K562 (cell line): ENCODE data around the gene RNF121. TPM values are rescaled to one million over a fixed set of nuclear protein-coding genes. Genes with fewer than 3 reads are reported as not detected.
A peak's percentile ranks its signal among the peaks of the same experiment; 100 is the strongest.

Experiments used
- ATAC-seq: fragments of 200-7000 bp; cut with Tn5 transposase; 3 replicates; pipeline ENCODE4 v1.9.1; 2020; ENCODE audit warnings: moderate library complexity
- BruUV-seq: library from RNA; stranded (reverse); fragments of 400-500 nt; replicated peaks from 2 replicates; lab custom pipeline; 2021; lab: Mats Ljungman, UMichigan
- CTCF ChIA-PET: fragments of 300-600 bp; formaldehyde crosslinking; extraction: SDS; loops from one replicate; lab custom pipeline; 2021; ENCODE audit warnings: low intra/inter-chr PET ratio; lab: Yijun Ruan, JAX
- POLR2A ChIA-PET: fragments of 300-600, 350-650 bp; sonication (Branson Sonifier 250); formaldehyde crosslinking; extraction: SDS; loops from one replicate; lab custom pipeline; 2021; ENCODE audit warnings: antibody characterized with exemption, inconsistent platforms; lab: Yijun Ruan, JAX
- DNase-seq, 4 experiments: peaks; one replicate each; pipeline versions ENCODE4 v3.0.0 to v3.0.0-alpha.2; 2011 to 2018; ENCODE audit warnings: low spot score in 3 of 4, mixed read lengths in 3 of 4; ENCODE audit errors: extremely low read depth in 1 of 4
- FAIRE-seq: peaks from 2 replicates; lab custom pipeline; 2011; peaks lifted over from hg19 to GRCh38; lab: Jason Lieb, UNC
- H2AFZ ChIP-seq: 2 replicates; pipeline ENCODE4 v1.6.0; 2011; ENCODE audit warnings: low read depth, low read length, control low read depth, inconsistent platforms
- H3K27ac ChIP-seq: fragments of 200-600 bp; 3 replicates; pipeline ENCODE4 v1.8.0; 2011; ENCODE audit warnings: low read depth, mild to moderate bottlenecking, control low read depth, inconsistent platforms, low read length, moderate library complexity, mixed read lengths; ENCODE audit errors: extremely low read depth
- H3K27me3 ChIP-seq, 2 experiments: fragments of 300-600 bp in 1 of 2; 2 replicates in 1 of 2; 3 replicates in 1 of 2; pipeline versions ENCODE4 v1.6.0 to v1.8.0; 2011; ENCODE audit warnings: inconsistent platforms in 2 of 2, low read length in 2 of 2, mild to moderate bottlenecking in 1 of 2, mixed read lengths in 1 of 2, moderate library complexity in 1 of 2; ENCODE audit not compliant: control insufficient read depth in 2 of 2, insufficient read depth in 2 of 2
- H3K36me3 ChIP-seq: fragments of 300-600 bp; 3 replicates; pipeline ENCODE4 v1.8.0; 2011; ENCODE audit warnings: mild to moderate bottlenecking, low read length, inconsistent platforms; ENCODE audit not compliant: control insufficient read depth, insufficient read depth
- H3K4me1 ChIP-seq, 2 experiments: fragments of 200-600 bp in 1 of 2; replicated peaks in 1 of 2; 2 replicates in 1 of 2; 3 replicates in 1 of 2; pipeline versions ENCODE4 v1.5.1 to v1.8.0; 2011; ENCODE audit warnings: inconsistent platforms in 2 of 2, low read length in 2 of 2, mild to moderate bottlenecking in 1 of 2, mixed read lengths in 1 of 2, moderate library complexity in 1 of 2; ENCODE audit not compliant: control insufficient read depth in 2 of 2, insufficient read depth in 2 of 2
- H3K4me2 ChIP-seq: 2 replicates; pipeline ENCODE4 v1.6.1; 2011; ENCODE audit warnings: low read length, control low read depth, inconsistent platforms, mixed read lengths; ENCODE audit not compliant: insufficient read depth
- H3K4me3 ChIP-seq: fragments of 200-600 bp; sonication (generic), shearing (Covaris generic); 2 replicates; pipeline ENCODE4 v1.5.1; 2016; ENCODE audit warnings: control low read depth, inconsistent platforms
- H3K79me2 ChIP-seq: fragments of 200-600 bp; 3 replicates; pipeline ENCODE4 v1.8.0; 2011; ENCODE audit warnings: low read length, inconsistent platforms; ENCODE audit not compliant: control insufficient read depth, insufficient read depth
- H3K9ac ChIP-seq, 2 experiments: 2 replicates each; pipeline versions ENCODE4 v1.6.0 to v1.6.1; 2011; ENCODE audit warnings: low read depth in 2 of 2, low read length in 2 of 2, control low read depth in 1 of 2, inconsistent platforms in 1 of 2, mild to moderate bottlenecking in 1 of 2, mixed read lengths in 1 of 2; ENCODE audit not compliant: insufficient read depth in 1 of 2
- H3K9me1 ChIP-seq: one replicate; pipeline ENCODE4 v1.6.0; 2011; ENCODE audit warnings: inconsistent platforms, mild to moderate bottlenecking, low read length, moderate library complexity; ENCODE audit not compliant: control insufficient read depth, insufficient read depth
- H3K9me3 ChIP-seq: replicated peaks from 2 replicates; pipeline ENCODE4 v1.5.1; 2011; ENCODE audit warnings: low read depth, low read length, inconsistent platforms; ENCODE audit not compliant: control insufficient read depth, insufficient read depth
- H4K20me1 ChIP-seq: replicated peaks from 2 replicates; pipeline ENCODE4 v1.6.1; 2011; ENCODE audit warnings: low read length, inconsistent platforms, mixed read lengths; ENCODE audit not compliant: control insufficient read depth, insufficient read depth
- ARID1B ChIP-seq: fragments of 450-650 bp; IDR thresholded peaks from 2 replicates; pipeline ENCODE4 v1.6.1; 2016; ENCODE audit warnings: antibody characterized with exemption, mild to moderate bottlenecking, inconsistent platforms
- ARNT ChIP-seq, 2 experiments: fragments of 450-650 bp; IDR thresholded peaks; 2 replicates each; pipeline ENCODE4 v1.6.1; 2016; ENCODE audit warnings: mild to moderate bottlenecking in 1 of 2
- DMBX1 ChIP-seq: fragments of 250-450 bp; sonication (Bioruptor Pico); IDR thresholded peaks from 2 replicates; pipeline ENCODE4 v1.8.0; 2022; ENCODE audit warnings: inconsistent platforms, mild to moderate bottlenecking, moderate library complexity, borderline replicate concordance
- EP400 ChIP-seq: fragments of 450-650 bp; IDR thresholded peaks from 2 replicates; pipeline ENCODE4 v1.6.1; 2017; ENCODE audit warnings: antibody characterized with exemption, mild to moderate bottlenecking, moderate library complexity
- ETV1 ChIP-seq: fragments of 450-650 bp; conservative IDR thresholded peaks from 2 replicates; pipeline ENCODE4 v1.6.1; 2016; ENCODE audit warnings: missing genetic modification characterization, control low read depth, low read depth, missing compliant biosample characterization
- HNRNPL ChIP-seq: fragments of 200-400 bp; formaldehyde crosslinking; IDR thresholded peaks from 2 replicates; pipeline ENCODE4 v1.6.1; 2017; ENCODE audit warnings: low read depth, mild to moderate bottlenecking, low read length
- NR2C1 ChIP-seq, 2 experiments: fragments of 450-650 bp; IDR thresholded peaks; 2 replicates each; pipeline ENCODE4 v1.6.1; 2017; ENCODE audit warnings: mild to moderate bottlenecking in 2 of 2, antibody characterized with exemption in 1 of 2, inconsistent platforms in 1 of 2, missing compliant biosample characterization in 1 of 2, missing genetic modification characterization in 1 of 2
- POLR2B ChIP-seq: fragments of 450-650 bp; IDR thresholded peaks from 2 replicates; pipeline ENCODE4 v1.6.1; 2018; ENCODE audit warnings: low read depth; ENCODE audit not compliant: partially characterized antibody
- RAD21 ChIP-seq, 2 experiments: fragments of 250-450 bp in 1 of 2; fragments of 450-650 bp in 1 of 2; sonication (Bioruptor Pico) in 1 of 2; formaldehyde crosslinking in 1 of 2; IDR thresholded peaks in 1 of 2; conservative IDR thresholded peaks in 1 of 2; 2 replicates each; pipeline versions ENCODE4 v1.4.0 to v1.8.0; 2020 to 2022; ENCODE audit warnings: mild to moderate bottlenecking in 2 of 2, moderate library complexity in 1 of 2
- TCF3 ChIP-seq: sonication (generic); formaldehyde crosslinking; IDR thresholded peaks from 2 replicates; pipeline ENCODE4 v1.4.0; 2020; ENCODE audit warnings: mild to moderate bottlenecking, missing genetic modification reagents
- ZSCAN32 ChIP-seq: fragments of 450-650 bp; formaldehyde crosslinking; IDR thresholded peaks from 2 replicates; pipeline ENCODE4 v1.4.0; 2020; ENCODE audit warnings: mild to moderate bottlenecking, moderate library complexity
- WGBS: fragments of 100-300 bp; shearing (Covaris generic); methylation state at CpG from one replicate; pipeline ENCODE4 v1.1.6; 2016; ENCODE audit warnings: low coverage, mixed read lengths; ENCODE audit not compliant: insufficient coverage; ENCODE audit errors: missing lambda C conversion rate; 5-methylcytosine and 5-hydroxymethylcytosine counted together
- in situ Hi-C: fragments of 300-500 bp; cut with MboI; formaldehyde crosslinking; loops from 4 replicates; pipeline ENCODE4 v1.15.0; 2018; ENCODE audit warnings: inconsistent platforms, mixed read lengths
- intact Hi-C: fragments of 100-400 bp; cut with micrococcal nuclease; formaldehyde crosslinking; loops from 2 replicates; pipeline ENCODE4 v1.14.2; 2022
- polyA plus RNA-seq, 8 experiments: library from polyadenylated mRNA; depleted of rRNA in 4 of 8; stranded (reverse) in 5 of 8; unstranded in 3 of 8; fragments of >200 nt; fragmentation: Nextera tagmentation in 2 of 8; fragmentation: Illumina TruSeq in 1 of 8; extraction: Ambion mirVana in 2 of 8; extraction: Trizol in 1 of 8; gene quantifications; 2 replicates each; pipeline versions ENCODE4 v1.2.1 to v1.2.3, GENCODE V29; 2011 to 2014; ENCODE audit warnings: inconsistent platforms in 1 of 8, missing spikeins in 1 of 8
- total RNA-seq, 7 experiments: library from RNA; depleted of rRNA in 6 of 7; stranded (reverse); fragments of >200 nt in 6 of 7; fragmentation: Illumina TruSeq in 2 of 7; extraction: Trizol in 2 of 7; gene quantifications; 2 replicates each; pipeline versions ENCODE4 v1.2.1 to v1.2.3, GENCODE V29; 2011 to 2021; ENCODE audit warnings: low replicate concordance in 1 of 7
- TF ChIP-seq, protein P1 (sequence below), 2 experiments: fragments of 250-450 bp in 1 of 2; fragments of 450-650 bp in 1 of 2; sonication (Bioruptor Pico) in 1 of 2; IDR thresholded peaks; 2 replicates each; pipeline versions ENCODE4 v1.6.1 to v1.8.0; 2016 to 2021; ENCODE audit warnings: mild to moderate bottlenecking in 2 of 2, moderate library complexity in 2 of 2, missing compliant biosample characterization in 1 of 2, missing genetic modification characterization in 1 of 2
- TF ChIP-seq, protein P2 (sequence below): fragments of 250-450 bp; sonication (Bioruptor Pico); IDR thresholded peaks from 2 replicates; pipeline ENCODE4 v1.8.0; 2021; ENCODE audit warnings: moderate library complexity, mild to moderate bottlenecking, inconsistent platforms
- TF ChIP-seq, protein P3 (sequence below): sonication (generic); formaldehyde crosslinking; IDR thresholded peaks from 2 replicates; pipeline ENCODE4 v1.8.1; 2023; ENCODE audit warnings: missing genetic modification reagents, mild to moderate bottlenecking, borderline replicate concordance

Gene RNF121
- total and polyA plus RNA-seq, 9 of the 15 experiments (the other 6 are each of a cell fraction or from before 2014, with no cell fraction given): 8.0 to 63.4 (median 20.5) TPM

DNA sequence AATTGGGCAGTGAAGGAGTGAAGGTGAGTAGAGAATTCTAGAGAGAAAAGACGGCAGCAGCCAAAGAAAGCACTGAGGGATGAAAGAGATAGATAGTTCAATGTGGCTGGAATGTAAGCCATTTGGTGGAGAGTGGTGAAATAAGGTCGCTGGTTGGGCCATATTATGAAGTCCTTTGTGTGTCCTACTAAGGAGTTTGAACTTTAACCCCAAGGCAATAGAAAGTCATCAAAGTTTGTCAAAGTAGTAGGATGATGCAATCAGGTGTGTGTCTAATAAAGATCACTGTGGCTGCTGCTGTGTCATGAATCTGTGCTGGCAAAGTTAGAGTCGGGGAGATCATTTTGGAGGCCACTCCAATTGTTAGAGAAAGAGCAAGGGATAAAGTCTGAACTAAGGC lies 18.7 kb downstream of the RNF121 start:
- Histone ChIP-seq H3K79me2 (peaks cover 68% of the 10 kb centered on the region), H3K36me3 (peaks cover 8% of the 10 kb centered on the region; the same call in 2 of the 3 replicates), H3K27ac (no peak overlapping the region), H3K4me2 (no peak overlapping the region), H3K4me1 (peaks cover 30 to 33% of the 10 kb centered on the region in 2 experiments), H2AFZ (no peak overlapping the region), H3K9ac (no peak overlapping the region), H3K4me3 (no peak overlapping the region), H3K9me3 (no peaks in the 10 kb centered on the region), H3K27me3 (no peaks in the 10 kb centered on the region), H3K9me1 (no peaks in the 10 kb centered on the region), H4K20me1 (peaks cover 15% of the 10 kb centered on the region; the same call in 1 of the 2 replicates)
- peak in 1 of 4 experiments; percentile 25 for DNase-seq
- intact Hi-C loops: no loop called here
- peak; percentile 52 for FAIRE-seq
- POLR2A ChIA-PET: interaction anchor here (1.2 to 2.2 kb wide), 3 partner anchors 8 to 11 kb away, joined by 4 to 11 read pairs (median 9); no protein-coding TSS in a partner anchor
- CTCF ChIA-PET: no interaction called here
- ATAC-seq: peak; percentile 64
- 23% methylated on average over 3 of the region's 3 CpGs for whole genome bisulfite sequencing
- in situ Hi-C loops: no loop called here
- BruUV-seq: no TSS peak
- TF ChIP-seq ETV1 (0 out of 2 replicates have a peak, but pooled peaks have one; percentile 15), EP400 (peak; percentile 42), DMBX1 (CRISPR knock-in tag) (peak; percentile 50; the same call in 1 of the 2 replicates), ARNT (IDR thresholded peaks at IDR 0.05) (0 out of 4 replicates have a peak, but pooled peaks of 1 of the 2 experiments have one; percentile 16), NR2C1 (IDR thresholded peaks at IDR 0.05) (peak; percentile 93), NR2C1 (tag; IDR thresholded peaks at IDR 0.05) (peak; percentile 95), RAD21 (CRISPR knock-in tag; conservative IDR thresholded peaks at IDR 0.05 in 1 of 2, IDR thresholded peaks at IDR 0.05 in 1 of 2) (0 out of 4 replicates have a peak, but pooled peaks of 1 of the 2 experiments have one; percentile 13), HNRNPL (no peak), TCF3 (peak; percentile 47), POLR2B (no peak), ZSCAN32 (peak; percentile 93), ARID1B (peak; percentile 67)
- TF ChIP-seq, protein P1, sequence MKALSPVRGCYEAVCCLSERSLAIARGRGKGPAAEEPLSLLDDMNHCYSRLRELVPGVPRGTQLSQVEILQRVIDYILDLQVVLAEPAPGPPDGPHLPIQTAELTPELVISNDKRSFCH (CRISPR knock-in tag; IDR thresholded peaks at IDR 0.05): 0 out of 2 replicates have a peak, but pooled peaks have one; percentile 9
- TF ChIP-seq, protein P1 (tag; IDR thresholded peaks at IDR 0.05): no peak
- TF ChIP-seq, protein P2, sequence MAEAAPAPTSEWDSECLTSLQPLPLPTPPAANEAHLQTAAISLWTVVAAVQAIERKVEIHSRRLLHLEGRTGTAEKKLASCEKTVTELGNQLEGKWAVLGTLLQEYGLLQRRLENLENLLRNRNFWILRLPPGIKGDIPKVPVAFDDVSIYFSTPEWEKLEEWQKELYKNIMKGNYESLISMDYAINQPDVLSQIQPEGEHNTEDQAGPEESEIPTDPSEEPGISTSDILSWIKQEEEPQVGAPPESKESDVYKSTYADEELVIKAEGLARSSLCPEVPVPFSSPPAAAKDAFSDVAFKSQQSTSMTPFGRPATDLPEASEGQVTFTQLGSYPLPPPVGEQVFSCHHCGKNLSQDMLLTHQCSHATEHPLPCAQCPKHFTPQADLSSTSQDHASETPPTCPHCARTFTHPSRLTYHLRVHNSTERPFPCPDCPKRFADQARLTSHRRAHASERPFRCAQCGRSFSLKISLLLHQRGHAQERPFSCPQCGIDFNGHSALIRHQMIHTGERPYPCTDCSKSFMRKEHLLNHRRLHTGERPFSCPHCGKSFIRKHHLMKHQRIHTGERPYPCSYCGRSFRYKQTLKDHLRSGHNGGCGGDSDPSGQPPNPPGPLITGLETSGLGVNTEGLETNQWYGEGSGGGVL: no peak
- TF ChIP-seq, protein P3, sequence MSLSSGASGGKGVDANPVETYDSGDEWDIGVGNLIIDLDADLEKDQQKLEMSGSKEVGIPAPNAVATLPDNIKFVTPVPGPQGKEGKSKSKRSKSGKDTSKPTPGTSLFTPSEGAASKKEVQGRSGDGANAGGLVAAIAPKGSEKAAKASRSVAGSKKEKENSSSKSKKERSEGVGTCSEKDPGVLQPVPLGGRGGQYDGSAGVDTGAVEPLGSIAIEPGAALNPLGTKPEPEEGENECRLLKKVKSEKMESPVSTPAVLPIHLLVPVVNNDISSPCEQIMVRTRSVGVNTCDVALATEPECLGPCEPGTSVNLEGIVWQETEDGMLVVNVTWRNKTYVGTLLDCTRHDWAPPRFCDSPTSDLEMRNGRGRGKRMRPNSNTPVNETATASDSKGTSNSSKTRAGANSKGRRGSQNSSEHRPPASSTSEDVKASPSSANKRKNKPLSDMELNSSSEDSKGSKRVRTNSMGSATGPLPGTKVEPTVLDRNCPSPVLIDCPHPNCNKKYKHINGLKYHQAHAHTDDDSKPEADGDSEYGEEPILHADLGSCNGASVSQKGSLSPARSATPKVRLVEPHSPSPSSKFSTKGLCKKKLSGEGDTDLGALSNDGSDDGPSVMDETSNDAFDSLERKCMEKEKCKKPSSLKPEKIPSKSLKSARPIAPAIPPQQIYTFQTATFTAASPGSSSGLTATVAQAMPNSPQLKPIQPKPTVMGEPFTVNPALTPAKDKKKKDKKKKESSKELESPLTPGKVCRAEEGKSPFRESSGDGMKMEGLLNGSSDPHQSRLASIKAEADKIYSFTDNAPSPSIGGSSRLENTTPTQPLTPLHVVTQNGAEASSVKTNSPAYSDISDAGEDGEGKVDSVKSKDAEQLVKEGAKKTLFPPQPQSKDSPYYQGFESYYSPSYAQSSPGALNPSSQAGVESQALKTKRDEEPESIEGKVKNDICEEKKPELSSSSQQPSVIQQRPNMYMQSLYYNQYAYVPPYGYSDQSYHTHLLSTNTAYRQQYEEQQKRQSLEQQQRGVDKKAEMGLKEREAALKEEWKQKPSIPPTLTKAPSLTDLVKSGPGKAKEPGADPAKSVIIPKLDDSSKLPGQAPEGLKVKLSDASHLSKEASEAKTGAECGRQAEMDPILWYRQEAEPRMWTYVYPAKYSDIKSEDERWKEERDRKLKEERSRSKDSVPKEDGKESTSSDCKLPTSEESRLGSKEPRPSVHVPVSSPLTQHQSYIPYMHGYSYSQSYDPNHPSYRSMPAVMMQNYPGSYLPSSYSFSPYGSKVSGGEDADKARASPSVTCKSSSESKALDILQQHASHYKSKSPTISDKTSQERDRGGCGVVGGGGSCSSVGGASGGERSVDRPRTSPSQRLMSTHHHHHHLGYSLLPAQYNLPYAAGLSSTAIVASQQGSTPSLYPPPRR (CRISPR knock-in tag): no peak
